EH (cell line): ENCODE data around the gene PPP3R1.
"Not testable (repeated sequence)": the region's sequence is repeated elsewhere in the genome, so short reads cannot be mapped to it uniquely, and the experiment has no call there.

Source experiments
- DNase-seq: peaks from one replicate; pipeline ENCODE4 v3.0.0-alpha.2; 2015; ENCODE audit warnings: low read depth

Gene PPP3R1

DNA sequence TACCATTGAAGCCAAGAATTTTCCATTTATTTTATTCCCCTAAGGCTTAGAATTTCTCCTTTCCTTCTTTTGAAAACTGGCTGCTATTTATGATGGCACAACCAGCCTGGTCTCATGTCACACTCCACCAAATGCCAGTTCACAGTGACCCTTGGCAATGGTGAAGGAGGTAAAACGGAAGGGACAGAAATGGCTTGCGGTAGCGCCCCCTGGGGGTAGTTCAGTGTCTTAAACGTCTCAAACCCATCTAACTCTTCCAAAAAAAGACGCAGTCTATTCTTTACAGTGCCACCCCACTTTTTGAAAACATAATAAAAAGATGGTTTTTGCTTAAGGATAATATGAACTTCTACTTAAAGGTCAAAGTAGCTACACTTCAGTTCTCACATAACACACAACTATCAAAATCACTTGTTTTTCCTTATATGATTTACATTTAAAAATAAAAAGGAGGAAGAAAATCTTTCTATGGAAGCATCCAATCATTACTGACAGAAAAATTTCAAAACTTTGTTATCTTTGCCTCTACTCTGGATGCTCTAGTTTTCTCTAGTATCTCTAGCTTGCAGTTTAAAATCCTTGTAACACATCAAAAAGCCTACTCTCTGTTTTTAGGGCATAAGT, 66.7 kb downstream of the PPP3R1 start:
- DNase-seq = peak; percentile 50

GRCh38 chr2:68182902-68183301, 69.4 kb downstream of the PPP3R1 start:
- DNase-seq = no peak

DNA sequence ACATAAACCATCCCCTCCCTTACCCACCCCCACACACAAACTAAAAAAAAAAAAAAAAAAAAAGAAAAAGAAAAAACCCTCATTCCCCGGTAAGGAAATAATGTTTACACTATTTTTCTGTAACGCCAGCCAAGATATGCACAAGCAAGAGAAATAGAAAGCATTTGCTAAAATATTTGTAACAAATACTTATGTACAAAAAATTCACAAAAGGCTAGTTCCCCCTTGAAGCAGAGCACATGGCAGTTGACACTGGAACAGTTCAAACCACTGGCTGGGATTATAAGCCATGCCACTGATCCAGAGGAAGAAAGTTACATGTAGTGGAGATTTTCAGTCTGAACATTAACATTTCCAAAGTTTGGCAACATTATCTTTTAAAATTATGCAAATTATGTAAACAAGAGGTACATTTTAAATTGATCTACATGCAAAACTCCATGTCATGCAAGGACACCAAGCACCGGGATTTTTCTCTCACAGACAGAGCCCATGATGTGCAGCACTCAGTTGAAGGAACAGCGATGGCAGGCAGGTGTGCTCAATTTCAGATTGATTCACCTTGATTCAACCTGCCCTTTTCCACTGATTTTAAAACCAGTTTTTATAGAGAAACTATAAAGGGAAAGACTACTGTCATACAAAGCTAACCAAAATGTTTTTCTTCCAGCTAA, 73.2 kb downstream of the PPP3R1 start:
- DNase-seq = no peak

DNA sequence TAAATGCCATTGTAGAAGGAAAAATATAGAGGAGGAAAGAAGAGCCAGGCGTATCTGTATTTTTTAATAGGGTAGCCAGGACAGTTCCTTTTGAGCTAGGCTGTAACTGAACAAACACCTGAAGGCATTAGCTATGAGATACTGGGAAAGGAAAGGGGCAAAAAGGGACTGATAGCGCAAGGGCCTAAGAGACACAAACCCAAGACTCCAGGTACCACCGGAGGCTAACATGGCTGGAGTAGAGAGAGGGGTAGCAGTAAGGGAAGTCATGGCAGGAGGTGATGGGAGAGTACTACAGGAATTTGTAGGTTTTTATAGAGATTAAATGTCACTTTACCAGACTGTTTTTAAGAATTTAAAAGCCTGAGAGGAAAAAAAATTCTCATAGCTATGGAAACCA, 73.9 kb downstream of the PPP3R1 start:
- no peak for DNase-seq

- DNase-seq = no peak
Measured at GRCh38 chr2:68177541-68177940, 74.8 kb downstream of the PPP3R1 start.

DNA sequence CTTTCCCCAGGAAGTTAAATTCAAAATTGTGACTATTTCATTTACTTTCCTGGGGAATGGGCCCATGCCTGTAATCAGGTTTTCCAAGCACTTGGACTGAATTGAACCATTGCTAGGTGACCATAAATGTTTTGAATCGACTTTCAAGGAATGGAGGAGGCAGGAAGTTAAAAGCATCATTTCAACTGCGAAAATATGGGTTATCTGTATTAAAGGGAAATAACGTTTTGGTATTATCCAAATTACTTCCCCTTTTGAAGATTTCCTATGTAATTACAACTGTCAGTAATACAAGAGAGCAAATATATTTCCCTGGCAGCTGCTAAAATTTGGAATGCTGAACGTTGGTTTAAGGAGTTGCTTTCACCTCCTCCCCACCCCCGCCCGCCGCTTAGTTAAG, 75.7 kb downstream of the PPP3R1 start:
- no peak for DNase-seq

GRCh38 chr2:68175210-68175609, 77.1 kb downstream of the PPP3R1 start:
- DNase-seq = not testable (repeated sequence)

GRCh38 chr2:68172990-68173700, 79.2 kb downstream of the PPP3R1 start:
- no peak for DNase-seq

DNA sequence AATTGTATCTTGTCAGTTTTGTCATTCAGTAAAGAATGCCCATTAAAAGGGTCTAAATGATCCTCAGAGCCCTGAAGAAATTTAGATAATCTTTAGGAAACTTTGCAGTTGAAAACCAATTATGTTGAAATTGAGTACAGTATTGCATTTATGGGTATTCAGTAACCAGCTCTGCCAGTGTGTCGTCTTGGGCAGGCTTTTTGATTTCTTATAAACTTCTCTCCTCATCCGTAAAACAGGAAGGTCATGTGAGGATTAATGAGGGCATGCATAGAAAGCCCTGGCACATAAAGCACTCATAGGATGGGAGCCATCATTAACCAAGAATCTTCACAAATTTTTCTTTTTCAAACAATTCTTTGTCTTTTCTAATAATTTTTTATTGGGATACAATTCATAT, 79.8 kb downstream of the PPP3R1 start:
- DNase-seq = no peak

DNA sequence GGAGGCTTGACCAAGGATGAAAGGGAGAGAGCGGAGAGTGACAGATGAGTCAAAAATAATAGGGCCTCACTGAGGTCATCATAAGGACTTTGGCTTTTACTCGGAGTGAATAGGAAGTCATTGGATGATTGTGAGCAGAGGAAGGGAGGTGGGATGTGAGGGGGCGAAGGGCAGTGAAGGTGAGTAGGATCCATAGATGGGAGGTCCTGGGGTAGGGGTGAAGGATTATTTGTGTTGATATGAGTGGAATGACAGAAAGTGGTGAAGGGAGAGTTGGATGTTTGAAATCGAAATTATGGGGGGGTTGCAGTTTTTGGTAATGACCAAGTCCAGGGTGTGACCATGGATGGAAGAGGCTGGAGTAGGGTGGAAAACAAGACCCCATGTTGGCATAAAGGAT, 80.6 kb downstream of the PPP3R1 start:
- no peak for DNase-seq

GRCh38 chr2:68171146-68171545, 81.2 kb downstream of the PPP3R1 start:
- DNase-seq = no peak

- no peak for DNase-seq
Measured at GRCh38 chr2:68169308-68169707, 83.0 kb downstream of the PPP3R1 start.

DNA sequence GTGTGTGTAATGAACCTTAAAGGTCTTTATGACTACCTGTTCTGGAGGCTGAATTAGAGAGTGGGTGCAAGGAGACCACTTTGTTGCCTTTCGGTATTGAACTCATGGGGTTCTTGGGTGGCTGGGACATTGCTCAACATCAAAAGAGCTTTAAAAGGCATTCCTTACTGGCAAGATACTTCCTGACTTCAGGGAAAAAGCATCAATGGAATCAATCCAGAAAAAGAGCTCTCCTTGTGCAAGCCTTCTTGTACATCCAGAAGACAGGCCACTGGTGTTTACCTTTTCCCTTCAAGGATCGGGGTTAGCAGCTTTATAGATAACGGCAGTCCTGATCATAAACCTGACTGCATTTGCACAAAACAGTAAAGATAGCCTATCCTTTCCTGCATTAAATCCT, 85.1 kb downstream of the PPP3R1 start:
- peak; percentile 34 for DNase-seq

DNA sequence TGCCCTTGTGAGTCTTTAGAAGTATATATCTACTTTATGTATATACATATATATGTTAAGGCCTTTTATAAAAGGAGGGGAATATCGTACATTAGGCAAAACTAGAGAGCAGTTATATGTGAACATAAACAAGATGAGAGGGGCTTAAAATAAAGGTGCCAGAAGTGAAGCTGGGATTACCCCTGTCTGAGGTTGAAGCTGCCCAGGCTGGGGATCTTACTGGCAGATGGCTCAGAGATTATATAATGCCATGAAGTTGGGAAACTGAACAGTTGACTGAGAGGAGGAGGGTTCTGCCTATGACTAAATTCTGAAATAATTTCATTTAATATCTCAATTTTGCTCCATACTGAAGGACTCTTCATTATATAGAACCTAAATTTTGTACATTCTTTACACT, 88.7 kb downstream of the PPP3R1 start:
- DNase-seq = no peak

DNA sequence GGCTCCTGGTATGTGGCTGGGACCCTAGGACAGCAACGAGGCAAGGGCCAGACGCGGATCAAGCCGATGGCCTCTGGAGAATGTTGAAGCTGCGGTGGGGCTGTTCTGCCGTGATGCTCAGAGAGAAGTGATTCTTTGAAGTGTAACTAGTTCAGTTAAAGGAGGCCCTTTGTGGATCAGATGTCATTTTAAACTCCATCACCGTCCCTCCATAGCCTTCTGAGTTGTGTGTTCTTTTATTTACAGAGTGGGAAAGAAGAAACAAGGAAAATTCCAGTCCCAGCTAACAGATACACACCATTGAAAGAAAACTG, 94.2 kb downstream of the PPP3R1 start:
- DNase-seq = no peak

GRCh38 chr2:68157402-68158133, 94.8 kb downstream of the PPP3R1 start, which contains the start of gene PNO1:
TSS of gene PNO1 (plus strand) at chr2:68157888. CDS start at chr2:68157935, 47 bp downstream.
- peak; percentile 96 for DNase-seq

DNA sequence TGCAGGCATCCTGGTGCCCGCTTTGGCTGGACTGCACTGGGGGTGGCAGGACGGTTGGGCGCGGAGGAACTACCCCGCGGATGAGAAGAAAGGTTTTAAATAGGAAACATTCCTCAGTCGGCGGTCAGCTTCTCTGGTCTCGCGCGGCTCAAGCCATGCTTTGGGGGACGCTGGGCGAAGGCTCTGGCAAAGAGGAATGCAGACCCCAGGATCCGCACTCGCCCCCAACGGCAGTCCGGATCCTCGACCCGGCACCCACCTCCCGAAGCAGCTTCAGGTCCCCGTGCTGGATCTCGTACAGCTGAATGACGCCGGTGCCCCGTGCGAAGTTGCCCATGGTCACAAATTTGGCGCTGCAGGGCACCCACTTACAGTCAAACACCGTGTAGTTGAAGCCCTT, 95.3 kb downstream of the PPP3R1 start:
- no peak for DNase-seq

- no peak for DNase-seq
Measured at GRCh38 chr2:68156419-68156818, 95.9 kb downstream of the PPP3R1 start.

- DNase-seq = no peak
Measured at GRCh38 chr2:68155618-68156017, 96.7 kb downstream of the PPP3R1 start.

DNA sequence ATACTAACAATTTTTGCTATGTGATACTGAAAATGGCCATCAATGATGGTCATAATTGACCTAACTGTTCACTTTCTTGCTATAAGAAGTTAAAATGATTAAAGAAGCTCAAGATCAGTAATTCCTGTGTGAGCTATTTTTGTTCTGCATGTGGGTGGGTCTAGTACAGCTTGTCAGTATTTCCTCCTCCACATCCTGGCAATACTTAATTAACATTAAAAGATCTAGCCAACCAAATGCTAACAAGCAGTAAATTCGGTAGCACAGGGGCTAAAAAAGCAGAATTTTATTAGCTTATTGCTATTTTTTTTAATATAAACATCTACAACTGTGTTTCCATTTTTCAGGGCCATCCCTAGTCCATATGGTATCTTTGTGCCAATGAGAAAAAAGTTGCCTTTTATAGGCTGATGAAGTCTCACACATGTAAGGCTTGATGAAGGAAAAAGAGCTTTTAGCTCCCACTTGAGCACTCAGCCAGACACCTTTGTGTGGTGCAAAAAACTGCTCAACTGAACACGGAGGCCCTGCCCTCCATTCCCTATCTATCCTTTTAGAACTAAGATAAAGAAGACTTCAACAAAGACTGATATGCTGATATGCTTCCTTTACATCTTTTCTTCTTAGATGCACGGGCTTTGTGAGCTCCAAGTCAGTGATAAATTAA, 99.5 kb downstream of the PPP3R1 start:
- no peak for DNase-seq

DNA sequence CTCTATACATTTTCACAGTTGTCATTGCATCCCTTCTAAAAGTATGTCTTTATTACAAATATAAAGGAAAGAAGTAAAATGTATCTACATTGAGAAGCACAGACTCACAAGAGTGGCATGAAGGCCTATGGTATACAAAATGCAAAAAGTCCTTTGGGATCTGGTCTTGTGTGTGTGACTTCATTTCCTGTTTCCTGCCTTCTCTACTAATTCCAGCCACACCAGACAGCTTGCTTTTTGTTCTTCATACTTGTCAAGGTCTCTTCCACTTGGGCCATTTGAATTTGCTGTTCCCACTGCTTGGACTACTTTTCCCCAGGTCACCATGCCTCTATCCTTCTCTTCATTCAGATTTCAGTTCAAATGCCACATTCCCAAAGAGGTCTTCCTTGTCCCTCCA, 101.3 kb downstream of the PPP3R1 start:
- peak; percentile 21 for DNase-seq

- no peak for DNase-seq
Measured at GRCh38 chr2:68141875-68142274, 110.5 kb downstream of the PPP3R1 start.
